ENCODE results near the gene BSND. TPM values are rescaled to one million over a fixed set of nuclear protein-coding genes. Genes with fewer than 3 reads are reported as not detected.

BSND gene
- total RNA-seq (2022; extraction: Qiagen RNA extraction): not detected in 5 replicates

GRCh38 chr1:54998677-54999076, at the start of gene BSND:
Gene BSND (plus strand): TSS chr1:54998933. CDS start chr1:54999187, 254 bp downstream.

GRCh38 chr1:54980528-54981241, 18.0 kb upstream of the BSND start, which contains the start of gene TMEM61:
Gene TMEM61 (plus strand): TSS chr1:54980628. CDS start chr1:54981066, 438 bp downstream.

DNA sequence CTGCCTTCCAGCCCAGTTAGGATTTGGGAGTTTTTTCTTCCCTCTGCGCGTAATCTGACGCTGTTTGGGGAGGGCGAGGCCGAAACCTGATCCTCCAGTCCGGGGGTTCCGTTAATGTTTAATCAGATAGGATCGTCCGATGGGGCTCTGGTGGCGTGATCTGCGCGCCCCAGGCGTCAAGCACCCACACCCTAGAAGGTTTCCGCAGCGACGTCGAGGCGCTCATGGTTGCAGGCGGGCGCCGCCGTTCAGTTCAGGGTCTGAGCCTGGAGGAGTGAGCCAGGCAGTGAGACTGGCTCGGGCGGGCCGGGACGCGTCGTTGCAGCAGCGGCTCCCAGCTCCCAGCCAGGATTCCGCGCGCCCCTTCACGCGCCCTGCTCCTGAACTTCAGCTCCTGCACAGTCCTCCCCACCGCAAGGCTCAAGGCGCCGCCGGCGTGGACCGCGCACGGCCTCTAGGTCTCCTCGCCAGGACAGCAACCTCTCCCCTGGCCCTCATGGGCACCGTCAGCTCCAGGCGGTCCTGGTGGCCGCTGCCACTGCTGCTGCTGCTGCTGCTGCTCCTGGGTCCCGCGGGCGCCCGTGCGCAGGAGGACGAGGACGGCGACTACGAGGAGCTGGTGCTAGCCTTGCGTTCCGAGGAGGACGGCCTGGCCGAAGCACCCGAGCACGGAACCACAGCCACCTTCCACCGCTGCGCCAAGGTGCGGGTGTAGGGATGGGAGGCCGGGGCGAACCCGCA, 40.8 kb downstream of the BSND start, which contains the start of gene PCSK9:
TSS of gene PCSK9 (plus strand) at position 207 of the 741 bp plus-strand sequence. CDS start at position 497, 290 bp downstream.

Other genes starting within 250 kb of the BSND start
- gene PARS2, start 234.4 kb upstream of the BSND start, total RNA-seq (2022; extraction: Qiagen RNA extraction): 4.5 to 5.2 TPM (median 4.8 TPM) in 5 replicates
- gene TTC22, start 197.6 kb upstream of the BSND start, total RNA-seq (2022; extraction: Qiagen RNA extraction): 0.02 TPM in 1 of 5 replicates, not detected in the others
- gene DHCR24, start 111.7 kb upstream of the BSND start, total RNA-seq (2022; extraction: Qiagen RNA extraction): 45.8 to 49.9 TPM (median 48.3 TPM) in 5 replicates
- gene TMEM61, start 18.3 kb upstream of the BSND start, total RNA-seq (2022; extraction: Qiagen RNA extraction): 0.66 to 1.8 TPM (median 1.2 TPM) in 5 replicates
- gene PCSK9, start 40.6 kb downstream of the BSND start, total RNA-seq (2022; extraction: Qiagen RNA extraction): 2.0 to 3.3 TPM (median 2.7 TPM) in 5 replicates
- gene USP24, start 216.4 kb downstream of the BSND start, total RNA-seq (2022; extraction: Qiagen RNA extraction): 12.7 to 14.6 TPM (median 14.0 TPM) in 5 replicates